IPS DF 4.7 (cell line): Measurements from ENCODE around the gene NPHS1.
"Not testable (repeated sequence)": the region's sequence is repeated elsewhere in the genome, so short reads cannot be mapped to it uniquely, and the experiment has no call there.

Source experiments
- DNase-seq: peaks from one replicate; pipeline ENCODE4 v3.0.0-alpha.2; 2013; ENCODE audit warnings: low spot score; ENCODE audit errors: extremely low read depth

NPHS1 gene, protein sequence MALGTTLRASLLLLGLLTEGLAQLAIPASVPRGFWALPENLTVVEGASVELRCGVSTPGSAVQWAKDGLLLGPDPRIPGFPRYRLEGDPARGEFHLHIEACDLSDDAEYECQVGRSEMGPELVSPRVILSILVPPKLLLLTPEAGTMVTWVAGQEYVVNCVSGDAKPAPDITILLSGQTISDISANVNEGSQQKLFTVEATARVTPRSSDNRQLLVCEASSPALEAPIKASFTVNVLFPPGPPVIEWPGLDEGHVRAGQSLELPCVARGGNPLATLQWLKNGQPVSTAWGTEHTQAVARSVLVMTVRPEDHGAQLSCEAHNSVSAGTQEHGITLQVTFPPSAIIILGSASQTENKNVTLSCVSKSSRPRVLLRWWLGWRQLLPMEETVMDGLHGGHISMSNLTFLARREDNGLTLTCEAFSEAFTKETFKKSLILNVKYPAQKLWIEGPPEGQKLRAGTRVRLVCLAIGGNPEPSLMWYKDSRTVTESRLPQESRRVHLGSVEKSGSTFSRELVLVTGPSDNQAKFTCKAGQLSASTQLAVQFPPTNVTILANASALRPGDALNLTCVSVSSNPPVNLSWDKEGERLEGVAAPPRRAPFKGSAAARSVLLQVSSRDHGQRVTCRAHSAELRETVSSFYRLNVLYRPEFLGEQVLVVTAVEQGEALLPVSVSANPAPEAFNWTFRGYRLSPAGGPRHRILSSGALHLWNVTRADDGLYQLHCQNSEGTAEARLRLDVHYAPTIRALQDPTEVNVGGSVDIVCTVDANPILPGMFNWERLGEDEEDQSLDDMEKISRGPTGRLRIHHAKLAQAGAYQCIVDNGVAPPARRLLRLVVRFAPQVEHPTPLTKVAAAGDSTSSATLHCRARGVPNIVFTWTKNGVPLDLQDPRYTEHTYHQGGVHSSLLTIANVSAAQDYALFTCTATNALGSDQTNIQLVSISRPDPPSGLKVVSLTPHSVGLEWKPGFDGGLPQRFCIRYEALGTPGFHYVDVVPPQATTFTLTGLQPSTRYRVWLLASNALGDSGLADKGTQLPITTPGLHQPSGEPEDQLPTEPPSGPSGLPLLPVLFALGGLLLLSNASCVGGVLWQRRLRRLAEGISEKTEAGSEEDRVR (N-terminal part only)

GRCh38 chr19:35852029-35852780, at the start of gene NPHS1:
NPHS1 (minus strand) TSS chr19:35852504; CDS start chr19:35851837, 667 bp downstream.
- no peak for DNase-seq

DNA sequence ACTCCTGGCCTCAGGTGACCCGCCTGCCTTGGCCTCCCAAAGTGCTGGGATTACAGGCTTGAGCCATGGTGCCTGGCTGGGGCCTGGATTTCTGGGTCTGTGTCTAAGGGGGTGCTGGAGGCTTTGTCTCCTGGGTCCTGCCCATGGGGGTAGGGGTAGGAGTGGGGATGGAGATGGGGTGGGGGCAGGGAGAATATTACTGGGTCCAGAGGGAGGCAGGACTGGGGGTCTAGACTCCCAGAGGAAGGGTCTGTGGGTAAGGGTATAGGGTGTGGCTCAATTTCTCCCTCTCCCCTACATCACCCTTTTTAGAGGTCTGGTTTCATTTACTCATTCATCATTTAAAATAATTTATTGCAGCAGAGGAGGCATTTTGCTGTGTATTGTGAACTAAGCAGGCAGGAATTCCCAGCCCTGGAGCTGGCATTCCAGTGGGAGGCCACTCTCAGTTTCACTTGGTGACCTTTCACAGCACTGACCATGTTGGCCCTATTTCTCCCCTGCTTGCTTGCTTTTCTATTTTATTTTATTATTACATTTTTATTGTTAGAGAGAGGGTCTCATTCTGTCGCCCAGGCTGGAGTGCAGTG, 48.8 kb upstream of the NPHS1 start:
- no peak for DNase-seq

DNA sequence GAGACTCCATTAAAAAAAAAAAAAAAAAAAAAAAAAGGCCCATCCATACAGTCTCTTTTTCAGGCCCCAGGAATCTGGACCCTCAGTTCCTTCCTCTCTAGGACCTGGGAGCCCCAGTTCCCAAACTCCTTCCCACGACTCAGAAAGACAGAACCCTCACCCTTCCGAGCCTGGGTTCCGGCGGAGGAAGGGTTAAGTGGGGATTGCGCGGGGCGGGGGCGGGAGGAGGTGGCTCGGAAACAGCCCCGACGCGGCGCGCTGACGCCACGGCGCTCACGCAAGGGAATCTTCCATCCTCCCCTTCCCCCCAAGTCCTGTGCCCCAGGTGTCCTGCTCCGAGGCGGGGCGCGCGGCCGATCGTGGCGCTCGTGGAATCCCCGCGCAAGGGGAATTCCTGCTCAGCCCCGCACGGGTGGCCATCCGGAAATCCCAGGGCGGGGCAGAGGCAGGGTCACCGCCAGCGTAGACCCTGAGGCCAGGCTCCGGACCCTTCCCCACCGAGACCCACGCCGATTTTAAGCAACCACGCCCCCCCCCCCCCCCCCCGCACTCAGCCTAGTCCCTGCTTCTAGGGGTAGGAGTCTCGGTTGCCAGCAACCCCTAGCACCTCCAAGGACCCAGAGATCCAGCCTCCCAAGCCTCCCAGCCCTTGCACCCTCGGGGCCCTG, 47.4 kb upstream of the NPHS1 start:
- DNase-seq: peak; percentile 58

DNA sequence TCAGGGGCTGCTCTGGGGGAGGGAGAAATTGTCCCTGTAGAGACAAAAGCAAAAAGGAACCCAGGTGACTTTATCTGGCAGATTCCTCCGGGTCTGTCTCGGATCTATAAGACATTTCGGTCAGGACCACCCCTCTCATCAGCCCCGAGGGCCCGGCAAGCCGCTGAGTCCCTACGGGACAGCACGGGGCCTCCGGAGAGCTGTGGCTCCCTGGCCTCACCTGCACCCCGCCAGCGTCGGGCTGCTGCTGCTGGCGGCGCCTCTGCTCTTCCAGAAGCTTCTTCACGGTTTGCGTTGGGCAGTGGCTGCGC, 46.1 kb upstream of the NPHS1 start:
- DNase-seq: no peak

DNA sequence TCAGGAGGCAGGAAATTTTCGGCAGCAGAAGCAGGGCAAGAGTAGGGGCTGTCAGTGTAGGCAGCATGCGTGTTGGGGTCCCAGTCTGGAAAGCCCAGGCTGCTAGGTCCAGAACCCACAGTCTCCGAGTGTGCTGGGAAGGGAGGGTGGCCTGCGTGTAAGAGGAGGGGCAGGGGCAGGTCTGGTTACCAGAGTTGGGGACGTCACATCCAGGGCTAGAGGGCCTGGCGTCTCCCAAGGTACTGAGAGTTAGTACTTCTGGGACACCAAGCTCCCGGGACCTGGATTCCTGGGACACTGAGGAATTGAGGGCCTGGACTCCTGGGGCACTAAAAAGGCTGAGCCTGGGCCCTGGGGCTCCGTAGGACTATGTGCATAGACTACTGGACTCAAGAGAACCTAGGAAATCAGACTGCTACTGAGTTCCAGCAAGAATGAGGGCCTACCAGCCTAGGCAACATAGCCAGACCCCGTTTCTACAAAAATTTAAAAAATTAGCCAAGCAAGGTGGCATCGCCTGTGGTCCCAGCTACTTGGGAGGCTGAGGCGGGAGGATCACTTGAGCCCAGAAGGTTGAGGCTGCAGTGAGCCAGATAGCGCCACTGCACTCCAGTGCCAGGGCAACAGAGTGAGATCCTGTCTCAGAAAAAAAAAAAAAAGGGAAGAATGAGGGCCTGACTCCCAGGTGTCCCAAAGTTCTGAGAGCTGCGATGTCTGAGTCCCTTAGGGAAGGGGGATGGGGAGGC, 45.6 kb upstream of the NPHS1 start:
- DNase-seq: no peak

GRCh38 chr19:35896643-35897040, 44.3 kb upstream of the NPHS1 start:
- no peak for DNase-seq

DNA sequence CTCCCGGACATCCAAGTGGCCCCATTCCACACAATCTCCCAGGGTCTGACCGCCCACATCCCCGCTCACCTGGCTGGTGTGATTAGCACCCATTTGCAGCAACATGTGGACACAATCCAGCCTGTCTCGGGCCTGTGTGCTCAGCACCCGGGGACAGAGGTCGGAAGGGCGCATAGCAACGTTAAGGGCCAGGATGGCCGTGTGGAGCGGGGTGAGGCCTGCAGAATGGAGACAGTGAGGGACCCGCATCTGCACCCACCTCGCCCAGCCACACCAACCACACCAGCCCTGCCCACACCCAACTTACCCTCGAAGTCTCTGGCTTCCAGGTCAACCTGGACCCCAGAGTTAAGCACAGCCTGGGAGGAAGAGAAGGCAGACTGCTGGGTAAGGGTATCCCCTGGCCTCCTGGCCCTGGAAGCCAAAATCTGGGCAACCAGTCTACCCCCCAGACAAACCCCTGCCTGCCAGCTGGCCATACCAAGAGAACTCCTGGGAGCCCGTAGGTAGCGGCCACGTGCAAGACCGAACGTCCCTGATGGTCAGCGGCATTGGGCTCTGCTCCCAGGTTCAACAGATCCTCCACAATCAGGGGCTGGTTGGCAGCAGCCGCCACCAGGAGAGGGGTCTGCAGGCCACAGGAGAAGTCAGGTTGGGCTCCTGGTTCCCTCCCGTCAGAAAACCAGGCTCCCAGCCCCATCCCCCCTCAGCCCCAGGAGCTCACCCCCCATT, 43.8 kb upstream of the NPHS1 start:
- no peak for DNase-seq

DNA sequence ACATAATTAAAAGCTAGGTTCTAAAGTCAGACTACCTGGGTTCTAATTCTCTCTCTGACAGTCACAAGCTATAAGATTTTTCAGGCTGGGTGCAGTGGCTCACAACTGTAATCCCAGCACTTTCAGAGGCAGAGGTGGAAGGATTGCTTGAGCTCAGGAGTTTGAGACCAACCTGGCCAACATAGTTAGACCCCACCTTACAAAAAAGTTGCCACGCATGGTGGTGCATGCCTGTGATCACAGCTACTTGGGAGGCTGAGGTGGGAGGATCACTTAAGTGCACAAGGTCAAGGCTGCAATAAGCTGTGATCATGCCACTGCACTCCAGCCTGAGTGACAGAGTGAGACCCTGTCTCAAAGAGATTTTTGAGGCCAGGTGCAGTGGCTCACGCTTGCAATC, 42.0 kb upstream of the NPHS1 start:
- no peak for DNase-seq

DNA sequence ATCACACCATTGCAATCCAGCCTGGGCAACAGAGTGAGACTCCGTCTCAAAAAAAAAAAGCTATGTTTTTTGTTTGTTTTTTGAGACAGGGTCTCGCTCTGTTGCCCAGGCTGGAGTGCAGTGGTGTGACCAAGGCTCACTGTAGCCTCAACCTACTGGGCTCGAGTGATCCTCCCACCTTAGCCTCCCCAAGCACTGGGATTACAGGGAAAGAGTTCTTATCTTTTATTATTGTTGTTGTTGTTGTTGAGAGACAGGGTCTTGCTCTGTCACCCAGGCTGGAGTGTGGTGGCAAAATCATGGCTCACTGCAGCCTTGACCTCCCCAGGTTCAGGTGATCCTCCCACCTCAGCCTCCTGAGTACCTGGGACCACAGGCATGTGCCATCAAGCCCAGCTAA, 39.5 kb upstream of the NPHS1 start:
- not testable (repeated sequence) for DNase-seq

GRCh38 chr19:35890113-35890650, 37.9 kb upstream of the NPHS1 start:
- no peak for DNase-seq

DNA sequence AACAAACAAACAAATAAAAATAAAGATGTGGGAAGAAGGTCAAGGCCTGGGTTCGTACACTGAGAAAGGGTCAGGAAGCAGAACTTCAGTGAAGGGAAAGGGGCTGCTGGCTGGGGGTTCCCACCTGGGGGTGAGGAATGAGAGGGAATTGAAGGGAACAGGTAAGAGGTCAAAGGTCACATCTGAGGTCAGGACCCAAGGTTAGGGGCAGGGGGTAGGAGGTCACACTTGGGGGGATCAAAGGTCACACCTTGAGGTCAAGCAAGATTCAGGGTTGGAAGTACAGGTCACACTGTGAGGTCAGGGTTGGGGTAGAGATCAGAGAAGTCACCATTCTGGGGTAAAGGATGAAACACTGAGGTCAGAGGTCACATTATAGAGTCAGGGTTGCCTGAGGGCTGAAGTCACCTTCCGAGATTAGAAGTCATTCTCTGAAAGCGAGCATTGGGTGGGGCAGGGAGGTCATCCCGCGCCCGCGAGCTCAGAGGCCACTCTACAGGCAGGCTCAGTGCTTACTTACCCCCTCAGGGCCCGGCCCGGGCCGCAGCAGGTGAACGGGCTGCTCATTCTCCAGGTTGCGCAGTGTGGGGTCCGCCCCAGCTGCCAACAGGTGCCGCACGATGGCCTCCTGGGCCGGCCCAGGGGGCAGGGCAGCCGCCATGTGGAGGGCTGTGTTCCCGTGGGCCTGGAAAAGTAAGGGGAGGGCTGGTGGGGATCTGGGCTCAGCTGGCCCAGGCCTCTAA, 37.2 kb upstream of the NPHS1 start:
- DNase-seq: no peak

GRCh38 chr19:35888398-35888797, 36.1 kb upstream of the NPHS1 start:
- no peak for DNase-seq

- DNase-seq: no peak
These were observed 34.9 kb upstream of the NPHS1 start for GRCh38 chr19:35887197-35887596.

- no peak for DNase-seq
These were observed 33.6 kb upstream of the NPHS1 start for GRCh38 chr19:35885904-35886303.

DNA sequence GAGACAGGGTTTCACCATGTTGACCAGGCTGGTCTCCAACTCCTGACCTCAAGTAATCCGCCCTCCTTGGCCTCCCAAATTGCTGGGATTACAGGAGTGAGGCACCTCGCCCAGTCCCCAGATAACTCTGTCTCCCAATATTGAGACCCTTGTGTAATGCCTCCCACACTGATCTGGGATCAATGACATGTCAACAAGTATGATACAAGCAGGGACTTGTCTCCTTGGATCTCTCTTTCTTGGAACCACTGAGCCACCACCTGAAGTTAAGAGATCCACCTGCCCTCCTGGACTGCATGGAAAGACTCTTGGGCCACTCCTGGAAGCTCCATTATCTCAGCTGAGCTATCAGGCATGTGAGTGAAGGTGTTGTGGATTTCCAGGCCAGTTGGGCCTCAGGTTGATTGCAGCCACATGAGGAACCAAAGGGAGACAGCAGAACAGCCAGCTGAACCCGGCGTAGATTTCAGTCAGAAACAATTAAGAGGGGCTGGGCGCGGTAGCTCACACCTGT, 33.0 kb upstream of the NPHS1 start:
- DNase-seq: no peak

GRCh38 chr19:35883882-35884281, 31.6 kb upstream of the NPHS1 start:
- DNase-seq: no peak

DNA sequence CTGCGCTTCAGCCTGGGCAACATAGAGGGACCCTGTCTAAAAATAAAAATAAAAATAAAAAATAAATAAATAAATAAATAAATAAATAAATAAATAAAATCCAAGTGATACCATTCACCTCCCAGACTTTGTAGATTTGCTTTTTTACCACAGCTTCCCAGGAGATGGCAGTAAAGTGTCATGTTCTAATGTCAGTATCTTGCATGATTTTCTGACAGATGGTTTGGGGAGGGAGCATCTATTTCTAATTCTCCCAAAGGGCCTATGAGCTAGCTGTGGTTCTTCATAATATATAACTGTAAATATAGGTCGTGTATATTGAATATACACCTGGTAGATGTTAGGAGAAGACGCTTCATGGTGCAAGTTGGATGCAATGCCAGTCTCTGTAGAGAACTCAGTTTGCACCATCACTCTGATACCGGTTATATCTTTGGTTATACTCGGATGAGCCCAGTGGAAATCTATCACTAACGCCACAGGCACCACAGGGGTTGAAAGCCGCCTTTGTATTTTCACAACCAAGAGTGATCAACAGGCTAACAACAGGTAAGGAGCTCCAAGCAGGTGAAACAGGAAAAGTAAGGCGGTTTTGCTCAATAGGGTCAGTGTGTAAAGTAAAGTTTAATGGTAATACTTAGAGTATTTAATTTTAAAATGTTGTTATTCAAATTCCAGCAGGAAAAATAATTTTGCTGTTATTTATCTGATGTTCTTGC, 30.0 kb upstream of the NPHS1 start:
- no peak for DNase-seq
